DMS53 treated with DMSO at 0.1 percent for 48 hours (cell line): Measurements from ENCODE around the gene MZF1.
A peak's percentile ranks its signal among the peaks of the same experiment; 100 is the strongest.

Experiments used
- DNase-seq: peaks from one replicate; lab custom pipeline; 2025; ENCODE audit not compliant: unreplicated experiment; lab: John Stamatoyannopoulos, UW

The MZF1 gene

GRCh38 chr19:58515259-58515658, 57.9 kb downstream of the MZF1 start:
- no peak for DNase-seq

- DNase-seq: no peak
These were observed 58.5 kb downstream of the MZF1 start for GRCh38 chr19:58514564-58515022.

GRCh38 chr19:58513694-58514563, 59.2 kb downstream of the MZF1 start:
- DNase-seq: peak; percentile 96

GRCh38 chr19:58513213-58513693, 59.9 kb downstream of the MZF1 start:
- DNase-seq: no peak
